Right renal cortex interstitium (tissue), 3 donors: Measurements from ENCODE around the gene ZAP70. TPM values are rescaled to one million over a fixed set of nuclear protein-coding genes. Genes with fewer than 3 reads are reported as not detected.

Experiments used
- DNase-seq, 3 donors: peaks; one replicate each; pipeline ENCODE4 v3.0.0-alpha.2; 2013; ENCODE audit warnings: low read depth in 3 of 3, low spot score in 2 of 3
- polyA plus RNA-seq, 3 donors: library from polyadenylated mRNA; unstranded; fragments of 120-200 nt; gene quantifications; one replicate each; pipeline ENCODE4 v1.2.1, GENCODE V29; 2013; ENCODE audit not compliant: insufficient read length in 3 of 3

ZAP70 gene
- polyA plus RNA-seq, 3 donors, result 1.5 to 2.3 (median 1.7) TPM

DNA sequence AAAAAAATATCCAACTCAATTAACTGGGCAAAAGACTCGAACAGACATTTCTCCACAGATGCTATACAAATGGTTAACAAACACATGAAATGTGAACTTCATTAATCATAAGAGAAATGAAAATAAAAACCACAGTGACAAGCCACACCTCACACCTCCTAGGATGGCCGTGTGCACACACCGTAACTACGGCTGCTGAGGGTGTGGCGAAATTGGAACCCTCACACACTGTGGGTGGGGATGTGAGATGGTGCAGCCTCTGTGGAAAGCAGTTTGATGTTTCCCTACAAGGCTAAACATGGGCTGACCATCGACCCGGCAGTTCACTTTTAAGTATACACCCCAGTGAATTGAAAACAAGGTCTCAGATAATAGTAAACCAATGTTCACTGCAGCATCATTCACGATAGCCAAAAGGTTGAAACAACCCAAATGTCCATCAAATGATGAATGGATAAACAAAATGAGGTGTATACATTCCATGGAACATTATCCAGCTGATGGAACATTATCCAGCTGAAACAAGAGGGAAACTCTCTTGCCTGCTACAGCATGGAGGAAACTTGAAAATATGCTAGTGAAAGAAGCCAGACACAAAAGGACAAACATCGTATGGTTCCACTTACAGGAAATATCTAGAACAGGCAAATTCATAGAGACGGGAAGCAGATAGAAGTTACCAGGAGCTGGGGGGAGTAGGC is 32.2 kb downstream of the ZAP70 start:
- DNase-seq, result no peak

DNA sequence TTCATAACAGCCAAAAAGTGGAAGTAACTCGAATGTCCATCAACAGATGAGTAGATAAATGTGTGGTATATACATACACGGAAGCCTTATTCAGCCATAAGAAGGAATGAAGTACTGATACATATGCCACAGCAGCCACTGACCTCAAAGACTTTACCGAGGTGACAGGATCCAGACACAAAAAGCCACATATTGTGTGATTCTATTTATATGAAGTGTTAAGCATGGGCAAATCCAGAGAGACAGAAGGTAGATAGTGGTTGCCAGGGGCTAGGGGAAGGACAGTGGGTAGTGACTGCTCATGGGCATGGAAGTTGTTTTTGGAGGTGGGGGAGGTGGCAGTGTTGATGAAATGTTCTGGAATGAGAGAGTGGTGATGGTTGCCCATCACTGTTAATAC is 33.9 kb downstream of the ZAP70 start:
- DNase-seq, result no peak

DNA sequence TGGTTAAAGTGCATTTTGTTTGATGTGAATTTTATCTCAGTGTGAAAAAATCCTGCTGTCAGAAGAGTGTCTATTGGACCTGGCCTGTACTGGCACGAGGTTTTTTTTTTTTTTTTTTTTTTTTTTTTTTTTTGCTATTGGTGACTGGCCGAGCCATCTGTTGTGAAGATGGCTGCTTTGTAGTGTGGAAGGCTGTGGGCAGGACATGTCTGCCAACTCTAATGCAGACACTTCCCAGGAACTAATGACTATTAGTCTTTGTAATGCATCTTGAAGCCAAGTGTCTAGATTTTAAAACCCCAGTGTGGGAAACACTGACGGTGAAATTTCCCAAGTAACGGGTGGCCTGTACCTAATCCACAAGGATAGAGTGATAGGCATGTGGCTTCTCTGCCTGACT is 34.3 kb downstream of the ZAP70 start:
- DNase-seq, result no peak

DNA sequence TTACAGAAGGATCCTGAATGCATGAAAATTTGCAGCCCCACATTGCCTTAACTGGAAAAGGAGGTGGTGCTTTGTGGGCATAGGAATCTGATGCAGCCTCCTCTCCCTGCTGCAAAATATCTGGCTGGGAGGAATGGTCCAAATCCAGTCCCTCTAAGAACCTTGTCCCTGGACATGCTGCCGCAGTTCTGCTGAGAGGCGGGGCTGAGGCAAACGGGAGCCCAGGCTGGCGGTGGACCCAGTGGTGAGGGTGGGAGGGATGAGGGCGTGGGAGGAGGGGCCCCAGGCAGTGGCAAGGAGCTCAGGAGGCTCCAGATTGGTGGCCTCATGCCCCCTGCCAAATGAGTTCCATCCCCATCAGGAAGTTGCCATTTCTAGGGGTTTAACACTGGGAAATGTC is 36.2 kb downstream of the ZAP70 start:
- no peak for DNase-seq

DNA sequence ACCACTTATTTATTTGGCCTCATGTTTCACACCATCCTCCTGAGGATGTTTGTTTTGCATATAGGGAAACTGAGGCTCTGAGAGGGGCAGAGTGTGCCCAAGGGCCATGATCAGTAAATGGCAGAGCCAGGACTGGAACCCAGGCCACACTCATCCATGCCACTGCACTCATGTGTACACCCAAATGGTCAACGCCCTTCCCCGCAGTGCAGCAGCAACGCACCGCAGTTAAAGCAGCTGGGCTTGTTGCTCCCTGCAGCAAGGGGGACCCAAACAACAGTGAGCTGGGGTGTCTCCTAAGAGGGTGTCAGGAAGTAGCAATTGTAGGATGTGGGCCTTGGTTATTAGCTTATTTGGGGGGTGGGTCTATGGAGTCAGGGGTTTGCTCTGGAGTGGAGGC is 36.6 kb downstream of the ZAP70 start:
- DNase-seq, result no peak

DNA sequence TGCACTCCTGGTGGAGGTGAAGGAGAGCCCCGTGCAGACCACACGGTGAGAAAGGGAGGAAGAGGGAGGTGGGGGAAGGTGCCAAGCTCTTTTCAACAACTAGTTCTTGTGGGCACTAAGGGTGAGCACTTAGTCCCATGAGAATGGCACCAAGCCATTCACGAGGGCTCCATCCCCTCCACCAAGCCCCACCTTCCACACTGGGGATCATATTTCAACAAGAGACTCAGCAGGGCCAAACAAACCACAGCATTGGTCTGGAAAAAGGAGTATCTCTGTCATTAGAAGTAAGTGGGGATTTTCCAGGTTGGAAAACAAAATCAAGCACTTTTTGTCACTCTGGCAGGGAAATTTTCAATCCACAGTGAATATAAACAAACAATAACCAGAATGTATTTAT is 38.4 kb downstream of the ZAP70 start:
- no peak for DNase-seq

DNA sequence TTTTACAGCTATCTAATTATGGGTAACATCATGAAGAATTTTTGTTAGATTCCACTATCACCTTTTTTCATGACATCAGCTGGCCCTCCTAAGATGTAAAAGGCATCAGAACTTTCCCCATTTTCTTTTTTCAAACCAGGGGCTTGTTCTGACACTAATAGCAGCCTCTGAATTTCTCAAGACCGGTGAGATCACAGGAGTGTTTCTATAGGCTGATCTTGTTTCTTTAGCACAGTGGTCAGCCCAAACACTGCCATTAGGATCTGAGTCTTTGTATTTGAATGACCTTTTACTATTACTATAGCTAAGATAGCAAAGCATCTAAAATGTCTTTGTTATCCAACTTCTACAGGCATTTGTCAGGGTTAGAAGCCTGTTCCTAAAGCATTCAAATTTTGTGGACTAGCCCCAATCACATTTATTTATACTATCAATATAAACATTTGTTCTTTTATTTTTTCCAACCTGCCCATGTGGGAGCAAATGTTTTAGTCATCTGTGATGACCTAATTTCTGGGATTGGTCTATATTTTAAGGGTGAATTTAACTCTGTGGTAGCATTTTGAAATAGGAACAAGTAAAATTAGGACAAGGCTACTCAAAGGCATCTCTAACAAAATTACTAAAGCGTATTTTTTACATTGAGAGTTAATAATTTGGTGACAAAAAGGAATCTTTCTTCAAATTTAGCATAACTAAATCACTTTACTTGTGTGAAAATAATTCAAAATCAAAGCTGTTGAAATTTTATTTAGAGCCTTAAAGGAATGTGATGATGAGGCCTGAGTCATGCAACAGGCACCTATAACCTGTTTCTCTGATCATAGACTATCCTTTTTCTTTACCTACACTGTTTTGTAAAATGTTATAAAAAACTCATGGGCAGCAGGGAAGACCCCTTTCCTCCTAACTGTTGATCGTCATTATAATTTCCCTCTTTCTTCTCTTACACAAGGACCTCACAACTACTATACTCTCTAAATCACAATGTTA is 39.3 kb downstream of the ZAP70 start:
- no peak for DNase-seq

DNA sequence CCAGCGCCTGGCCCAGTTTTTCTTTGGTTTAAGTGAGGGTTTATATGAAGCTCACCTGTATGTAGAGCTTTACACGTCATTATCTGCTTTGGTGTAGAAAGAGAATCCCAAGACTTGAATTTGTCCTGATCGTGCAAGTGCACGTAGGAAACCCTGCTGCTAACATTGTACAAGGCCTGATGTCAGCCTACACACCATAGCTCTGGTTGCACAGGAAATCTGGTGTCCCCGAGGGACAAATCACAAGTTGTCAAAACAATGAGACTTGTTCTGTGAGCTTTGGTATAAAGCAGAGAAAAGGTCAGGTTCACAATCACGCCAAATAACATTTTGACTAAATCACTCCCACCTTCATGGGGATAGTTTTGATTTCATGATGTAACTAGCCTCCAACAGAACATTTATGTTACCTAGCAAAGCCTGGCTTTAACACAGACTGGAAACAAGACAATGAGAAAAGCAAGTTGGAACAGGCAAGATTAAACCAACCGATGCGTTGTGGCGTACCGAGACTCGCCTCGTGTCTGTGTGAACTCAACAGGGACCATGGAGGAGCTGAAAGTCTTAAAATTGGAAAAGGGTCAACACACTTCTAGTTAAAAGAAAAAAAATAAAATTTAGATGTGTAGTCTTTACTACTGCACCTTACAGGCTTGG is 41.4 kb downstream of the ZAP70 start:
- no peak for DNase-seq

DNA sequence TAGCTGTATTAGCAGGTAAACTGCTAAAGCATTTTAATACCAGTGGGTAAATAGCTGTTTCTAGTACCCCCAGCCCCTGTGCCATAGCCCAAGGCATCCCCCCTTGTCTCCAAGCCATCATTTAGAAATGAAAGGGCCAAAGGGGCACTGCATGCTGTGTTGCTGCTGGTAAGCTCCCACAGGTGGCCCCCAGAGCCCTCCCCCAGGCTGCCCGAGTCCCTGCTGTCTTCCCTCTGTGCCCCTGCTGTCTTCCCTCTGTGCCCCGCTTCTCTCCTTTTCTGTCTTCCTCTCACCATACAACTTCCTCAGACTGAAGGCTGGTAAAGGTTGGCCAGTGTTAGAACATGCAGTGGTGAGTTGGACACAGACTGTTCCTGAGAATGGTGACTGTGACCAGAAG is 42.1 kb downstream of the ZAP70 start:
- no peak for DNase-seq

DNA sequence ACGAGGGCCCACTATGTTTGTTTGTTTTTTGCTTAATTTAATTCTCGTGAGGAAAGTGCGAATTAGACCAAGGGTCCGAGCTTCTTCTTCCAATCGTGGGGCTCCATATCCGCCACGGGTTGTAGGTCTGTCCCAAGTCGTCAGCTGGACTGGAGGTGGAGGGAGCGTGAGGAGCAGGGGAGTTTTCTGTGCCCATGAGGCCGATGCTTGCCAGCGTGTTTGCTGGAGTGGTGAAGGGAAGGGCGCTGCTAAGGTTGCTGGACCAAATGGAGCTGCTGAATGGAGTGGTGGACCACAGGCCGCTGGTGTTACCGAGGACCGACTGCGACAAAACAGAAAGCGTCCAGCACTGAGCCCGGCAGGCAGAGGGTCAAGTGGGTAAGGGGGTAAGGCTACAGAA is 43.7 kb downstream of the ZAP70 start:
- no peak for DNase-seq

DNA sequence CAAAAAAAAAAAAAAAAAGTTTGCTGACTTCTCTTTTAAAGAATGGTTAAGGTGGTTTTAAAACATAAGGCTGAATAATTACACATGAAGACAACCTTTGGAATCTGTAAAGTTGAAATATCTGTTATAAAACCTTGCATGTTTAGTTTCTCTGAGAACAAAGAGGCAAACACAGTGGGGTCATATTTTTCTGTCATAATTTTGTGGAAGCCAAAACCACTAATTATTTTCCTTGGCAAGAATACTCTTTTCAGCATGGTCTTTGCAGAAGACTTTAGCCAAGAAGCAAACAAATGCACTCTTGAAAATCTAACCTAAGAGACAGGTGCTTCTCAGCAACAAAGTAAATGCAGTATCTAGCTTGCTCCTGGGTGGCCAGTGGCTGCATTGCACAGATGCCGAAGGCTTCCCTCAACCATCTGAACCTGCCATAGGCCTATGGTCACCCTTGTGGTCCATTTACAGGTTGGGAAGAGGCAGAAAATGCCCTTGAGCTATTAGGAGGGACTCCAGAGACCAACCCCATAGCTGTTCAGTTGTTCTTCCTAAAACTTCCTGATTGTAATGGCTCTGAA is 44.8 kb downstream of the ZAP70 start:
- no peak for DNase-seq

DNA sequence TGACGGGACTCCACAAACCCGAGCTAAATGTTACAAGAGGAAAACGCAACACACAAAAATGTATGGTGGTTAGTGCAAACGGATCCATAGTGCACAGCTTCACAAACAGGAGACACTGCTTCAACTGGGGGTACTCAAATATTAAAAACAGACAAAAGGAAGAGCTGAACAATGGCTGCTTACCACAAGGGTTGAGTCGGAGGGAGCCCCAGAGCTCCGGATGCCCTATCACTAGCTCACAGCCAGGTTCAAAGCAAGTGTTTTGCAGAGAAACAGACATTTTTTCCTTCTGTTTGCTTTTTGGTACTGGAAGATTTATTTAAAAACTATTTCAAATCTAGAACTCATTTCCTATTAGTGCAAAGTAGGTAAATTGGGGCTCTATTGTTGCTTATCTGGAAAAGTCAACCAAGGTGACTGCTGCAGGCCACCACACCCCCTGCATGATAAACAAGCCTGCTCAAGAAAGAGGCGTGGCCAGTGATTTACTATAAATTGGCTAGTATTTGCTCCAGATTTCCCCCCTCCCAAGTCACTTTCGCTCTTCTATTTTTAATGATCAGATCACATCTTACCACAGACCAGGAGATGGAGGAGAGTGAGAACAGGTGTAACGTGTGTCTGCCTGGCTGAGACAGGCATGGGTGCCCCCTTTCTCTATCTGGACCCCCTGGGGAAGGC is 46.5 kb downstream of the ZAP70 start:
- DNase-seq, result no peak

DNA sequence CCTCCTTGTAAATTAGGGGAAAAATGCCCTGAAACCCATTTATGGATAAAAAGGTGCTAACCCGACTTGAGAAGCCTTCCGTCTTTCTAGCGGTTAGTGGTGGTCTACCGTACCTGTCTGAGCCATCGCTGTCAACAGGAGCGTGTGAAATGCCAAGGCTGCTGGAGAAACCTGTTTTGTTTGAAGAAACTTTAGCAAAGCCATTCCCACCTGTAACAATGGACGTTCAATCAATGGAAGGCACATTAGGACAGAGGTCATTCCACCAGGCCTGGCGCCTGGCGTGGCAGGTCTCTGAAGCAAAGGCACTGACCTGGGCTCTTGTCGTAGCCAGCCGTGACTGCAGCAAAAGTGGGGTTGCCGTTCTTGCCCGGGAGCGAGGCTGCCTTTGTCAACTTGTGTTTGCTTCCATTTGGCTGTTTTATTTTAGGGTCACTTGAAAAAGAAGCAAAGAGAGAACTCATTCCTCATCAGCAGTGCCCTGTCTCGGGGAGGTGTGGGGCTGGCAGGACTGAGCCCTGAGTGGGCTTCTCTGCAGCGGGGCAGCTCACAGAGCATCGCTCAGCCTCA is 47.2 kb downstream of the ZAP70 start:
- no peak for DNase-seq

DNA sequence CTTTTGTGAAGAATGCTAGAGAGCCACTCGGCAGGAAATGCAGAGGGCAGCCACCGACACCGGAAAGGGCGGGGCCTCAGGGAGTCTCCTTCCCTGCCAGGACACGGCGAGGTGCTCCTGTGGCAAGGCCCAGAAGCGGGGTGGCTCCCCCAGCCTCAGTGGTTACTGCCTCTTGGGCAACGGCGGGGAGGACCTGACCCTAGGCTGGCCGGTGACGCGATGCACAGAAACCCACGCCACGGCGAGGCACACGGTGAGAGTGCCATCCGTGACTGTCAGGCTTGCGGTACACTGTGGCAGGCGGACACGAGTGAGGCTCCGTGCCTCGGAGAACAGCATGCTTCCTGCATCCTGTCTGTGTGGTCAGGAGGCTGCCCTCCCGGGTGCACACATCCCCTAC is 47.8 kb downstream of the ZAP70 start:
- DNase-seq, result no peak

DNA sequence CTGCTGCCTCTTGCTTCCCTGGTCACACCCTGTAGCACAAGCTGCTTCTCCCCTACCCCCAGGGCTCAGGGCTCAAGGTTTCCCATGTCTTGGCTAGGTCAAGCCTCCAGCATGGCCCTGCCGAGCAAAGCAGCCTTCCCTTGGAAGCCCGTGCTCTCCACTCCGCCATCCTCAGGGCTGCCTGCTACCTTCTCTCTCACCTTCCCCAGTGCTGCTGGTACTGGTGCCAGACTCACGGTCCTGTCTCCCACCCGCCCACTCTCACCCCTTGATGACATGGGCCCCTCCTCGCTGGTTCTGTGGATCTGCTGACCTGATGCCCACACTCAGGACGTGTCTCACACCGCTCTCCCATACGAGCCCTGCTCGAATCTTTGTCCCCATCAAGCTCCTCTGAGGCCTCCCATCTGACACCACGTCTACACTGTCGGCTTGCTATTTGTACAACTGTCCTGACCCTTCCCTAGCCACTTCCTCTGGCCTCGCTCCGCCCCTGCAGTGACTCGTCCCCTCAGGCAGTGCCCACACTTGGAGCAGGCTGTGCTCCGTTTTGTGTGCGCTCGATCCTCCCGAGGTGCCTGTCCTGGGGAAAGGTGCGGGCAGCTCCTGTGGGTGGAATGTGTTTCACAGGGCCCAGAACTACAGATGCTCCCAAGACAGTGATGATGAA is 49.9 kb downstream of the ZAP70 start:
- DNase-seq, result no peak

DNA sequence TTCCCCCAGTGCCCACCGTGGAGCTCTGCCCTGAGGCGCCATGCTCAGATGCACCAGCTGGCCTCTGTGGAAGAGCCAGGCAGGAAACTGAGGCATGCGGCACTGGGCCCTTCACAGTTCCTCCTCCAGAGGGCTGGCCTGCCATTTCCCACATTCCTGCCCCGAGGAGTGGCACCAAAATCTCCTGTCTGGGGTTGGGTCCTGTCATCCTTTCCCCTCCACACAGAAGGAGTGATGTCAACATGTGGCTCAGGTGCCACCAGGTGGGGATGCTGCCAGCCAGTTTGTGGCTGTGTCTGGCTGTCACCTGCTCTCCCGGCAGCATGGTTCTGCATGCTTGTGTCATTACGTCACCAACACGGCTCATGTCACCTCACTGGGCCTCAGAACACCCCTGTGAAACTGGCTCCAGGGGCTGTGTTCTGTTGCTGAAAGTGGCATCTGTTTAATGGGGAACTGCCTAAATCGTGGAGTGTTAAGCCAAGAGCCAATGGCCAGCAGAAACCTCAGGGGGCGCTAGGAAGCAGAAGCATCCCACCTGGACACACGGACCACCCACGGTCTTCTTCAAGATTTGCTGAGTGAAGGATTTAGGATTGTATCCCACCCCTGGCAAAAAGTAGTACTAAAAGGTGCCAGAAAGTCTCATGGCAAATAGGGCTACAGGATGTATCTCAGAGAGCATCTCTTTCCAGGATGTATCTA is 51.3 kb downstream of the ZAP70 start:
- DNase-seq, result no peak

DNA sequence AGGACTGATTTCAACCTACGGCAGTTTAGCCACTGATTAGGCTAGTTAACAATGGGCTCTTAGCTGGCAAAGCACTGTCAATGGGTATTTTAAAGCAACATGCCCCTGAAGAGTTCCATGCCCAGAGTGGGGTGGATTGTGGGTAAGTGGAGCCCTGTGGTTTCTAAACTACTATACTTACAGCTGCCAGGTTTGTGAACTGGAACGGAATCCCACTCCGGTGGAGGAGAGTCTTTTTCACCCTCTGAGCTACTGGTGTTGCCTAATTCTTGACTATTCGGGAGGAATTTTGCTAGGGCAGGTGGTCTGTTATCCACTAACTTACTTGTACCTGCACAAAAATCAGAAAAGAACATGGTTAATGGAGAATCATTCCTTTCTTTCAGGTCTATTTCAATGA is 52.6 kb downstream of the ZAP70 start:
- no peak for DNase-seq

DNA sequence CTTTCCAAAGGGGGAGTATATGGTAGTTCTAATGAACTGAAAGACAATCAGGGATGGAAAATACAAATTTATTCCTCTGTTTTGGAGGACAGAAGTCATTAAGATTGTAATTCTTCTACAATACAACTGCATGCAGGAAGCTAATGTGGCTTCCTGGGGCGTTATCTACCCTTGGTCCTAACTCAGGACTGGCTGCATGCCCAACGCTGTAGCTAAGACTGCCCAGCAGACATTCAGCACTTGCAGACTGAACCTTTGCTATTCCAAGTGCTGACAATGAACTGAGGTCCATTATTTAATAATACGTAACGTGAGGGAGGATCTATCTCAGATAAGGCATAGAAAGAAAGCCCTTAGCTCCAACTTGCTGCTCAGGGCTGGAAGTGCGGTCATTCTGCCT is 53.2 kb downstream of the ZAP70 start:
- no peak for DNase-seq

DNA sequence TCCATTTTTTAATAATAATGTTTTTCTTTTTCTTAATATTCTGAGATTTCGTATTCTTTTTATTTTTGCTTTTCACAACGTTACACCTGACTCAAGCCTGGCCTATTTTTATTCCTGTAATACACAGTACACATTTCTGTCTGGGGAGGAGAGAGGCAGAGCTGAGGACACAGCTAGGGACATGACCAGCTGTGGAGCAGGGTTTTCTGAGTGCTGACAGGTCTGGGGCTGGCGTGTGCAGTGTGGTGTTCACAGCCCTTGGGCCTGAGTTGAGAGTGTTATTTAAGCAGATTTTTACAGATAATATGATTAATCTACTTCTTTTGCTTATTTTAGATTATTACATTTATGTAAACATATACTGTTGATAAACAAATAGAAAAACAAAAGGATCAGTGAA is 55.9 kb downstream of the ZAP70 start:
- no peak for DNase-seq
